ENCODE results near the gene DENND4B.

DNA sequence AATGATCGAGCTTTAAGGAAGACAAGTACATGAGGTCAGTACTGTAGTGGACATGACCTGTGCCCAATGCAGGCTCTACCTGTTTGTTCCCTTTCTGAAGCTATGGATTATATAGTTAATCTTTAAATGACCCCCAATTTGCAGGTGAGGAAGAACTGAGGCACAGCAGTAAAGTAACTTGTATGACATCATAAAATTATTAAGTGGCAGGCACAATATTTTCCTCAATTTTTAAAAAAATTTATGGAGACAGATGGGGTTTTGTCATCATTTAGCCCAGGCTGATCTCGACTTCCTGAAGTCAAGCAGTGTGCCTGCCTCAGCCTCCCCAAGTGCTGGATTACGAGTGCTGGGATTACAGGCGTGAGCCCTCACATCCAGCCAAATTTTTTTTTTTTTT, 20.1 kb downstream of the DENND4B start:
- TF ChIP-seq CTCF (IDR thresholded peaks at IDR 0.05) (no peak), POLR2A (IDR thresholded peaks at IDR 0.05) (no peak)

All from lower leg skin (tissue), 3 donors.